NCI-H510A (cell line): Measurements from ENCODE around the gene ZNF419.
A peak's percentile ranks its signal among the peaks of the same experiment; 100 is the strongest.
"Not testable (repeated sequence)": the region's sequence is repeated elsewhere in the genome, so short reads cannot be mapped to it uniquely, and the experiment has no call there.

Source experiments
- DNase-seq: peaks from one replicate; lab custom pipeline; 2025; lab: John Stamatoyannopoulos, UW

Gene ZNF419

GRCh38 chr19:57487477-57488298 lies at the start of gene ZNF419:
Gene ZNF419 (plus strand): TSS chr19:57487750. CDS start chr19:57487951, 201 bp downstream.
- DNase-seq = peak; percentile 90

- no peak for DNase-seq
Measured at GRCh38 chr19:57437931-57438330, 49.6 kb upstream of the ZNF419 start.

GRCh38 chr19:57438925-57439324 lies 48.6 kb upstream of the ZNF419 start:
- no peak for DNase-seq

- no peak for DNase-seq
Measured at GRCh38 chr19:57441979-57442752, 45.4 kb upstream of the ZNF419 start.

GRCh38 chr19:57443121-57443696 lies 44.3 kb upstream of the ZNF419 start:
- DNase-seq = no peak

- no peak for DNase-seq
Measured at GRCh38 chr19:57452307-57452706, 35.2 kb upstream of the ZNF419 start.

GRCh38 chr19:57465680-57466381 lies 21.7 kb upstream of the ZNF419 start:
- no peak for DNase-seq

- DNase-seq = no peak
Measured at GRCh38 chr19:57466489-57466888, 21.1 kb upstream of the ZNF419 start.

GRCh38 chr19:57473646-57474045 lies 13.9 kb upstream of the ZNF419 start:
- no peak for DNase-seq

- DNase-seq = peak; percentile 92
Measured at GRCh38 chr19:57477191-57478008, 10.2 kb upstream of the ZNF419 start, which contains the start of gene ZNF772. Gene ZNF772 (minus strand): TSS chr19:57477566. CDS start chr19:57477309, 257 bp downstream.

- not testable (repeated sequence) for DNase-seq
Measured at GRCh38 chr19:57488299-57488644, 722 bp downstream of the ZNF419 start.

- DNase-seq = not testable (repeated sequence)
Measured at GRCh38 chr19:57499332-57499679, 11.8 kb downstream of the ZNF419 start.

- DNase-seq = peak; percentile 87
Measured at GRCh38 chr19:57499680-57500395, 12.3 kb downstream of the ZNF419 start, which contains the start of gene ZNF773. Gene ZNF773 (plus strand): TSS chr19:57499938. CDS start chr19:57500081, 143 bp downstream.

- not testable (repeated sequence) for DNase-seq
Measured at GRCh38 chr19:57500400-57500799, 12.8 kb downstream of the ZNF419 start.

- DNase-seq = no peak
Measured at GRCh38 chr19:57506163-57506562, 18.6 kb downstream of the ZNF419 start.

GRCh38 chr19:57511484-57511883 lies 23.9 kb downstream of the ZNF419 start:
- DNase-seq = no peak

- DNase-seq = no peak
Measured at GRCh38 chr19:57512845-57513244, 25.3 kb downstream of the ZNF419 start.

GRCh38 chr19:57515255-57515654 lies 27.7 kb downstream of the ZNF419 start:
- no peak for DNase-seq

- not testable (repeated sequence) for DNase-seq
Measured at GRCh38 chr19:57518021-57518420, 30.5 kb downstream of the ZNF419 start.

GRCh38 chr19:57527136-57527881 lies 39.8 kb downstream of the ZNF419 start, which contains the start of gene ZNF549:
Gene ZNF549 (plus strand): TSS chr19:57527356. CDS start chr19:57527574, 218 bp downstream.
- peak; percentile 94 for DNase-seq
